HG03159 (cell line): ENCODE data around the gene ADCY7.
"Not testable (repeated sequence)": the region's sequence is repeated elsewhere in the genome, so short reads cannot be mapped to it uniquely, and the experiment has no call there.

Experiments used
- ATAC-seq: cut with Tn5 transposase; IDR thresholded peaks from one replicate; pipeline ENCODE4 v1.9.1; 2021; ENCODE audit warnings: mild to moderate bottlenecking, moderate library complexity; ENCODE audit not compliant: unreplicated experiment

ADCY7 gene

GRCh38 chr16:50266337-50267091, at the start of gene ADCY7:
ADCY7 (plus strand) TSS chr16:50266551; CDS start chr16:50288180, 21,629 bp downstream.
- ATAC-seq, result peak; percentile 87

- ATAC-seq, result no peak
Observed at GRCh38 chr16:50219402-50219975, 46.9 kb upstream of the ADCY7 start.

- no peak for ATAC-seq
Observed at GRCh38 chr16:50224286-50224685, 42.1 kb upstream of the ADCY7 start.

- ATAC-seq, result no peak
Observed at GRCh38 chr16:50227120-50227519, 39.2 kb upstream of the ADCY7 start.

GRCh38 chr16:50227665-50228064, 38.7 kb upstream of the ADCY7 start:
- no peak for ATAC-seq

- no peak for ATAC-seq
Observed at GRCh38 chr16:50228364-50228868, 37.9 kb upstream of the ADCY7 start.

- ATAC-seq, result no peak
Observed at GRCh38 chr16:50229149-50229726, 37.1 kb upstream of the ADCY7 start.

GRCh38 chr16:50234771-50235556, 31.4 kb upstream of the ADCY7 start:
- no peak for ATAC-seq

GRCh38 chr16:50235581-50235980, 30.8 kb upstream of the ADCY7 start:
- no peak for ATAC-seq

GRCh38 chr16:50238314-50238713, 28.0 kb upstream of the ADCY7 start:
- no peak for ATAC-seq

GRCh38 chr16:50238868-50239301, 27.5 kb upstream of the ADCY7 start:
- ATAC-seq, result no peak

GRCh38 chr16:50243024-50243423, 23.3 kb upstream of the ADCY7 start:
- ATAC-seq, result not testable (repeated sequence)

GRCh38 chr16:50244140-50244503, 22.2 kb upstream of the ADCY7 start:
- no peak for ATAC-seq

- no peak for ATAC-seq
Observed at GRCh38 chr16:50244504-50245416, 21.6 kb upstream of the ADCY7 start.

GRCh38 chr16:50245417-50246298, 20.7 kb upstream of the ADCY7 start:
- ATAC-seq, result peak; percentile 69

GRCh38 chr16:50246299-50247122, 19.8 kb upstream of the ADCY7 start:
- ATAC-seq, result peak; percentile 34

GRCh38 chr16:50247123-50247905, 19.0 kb upstream of the ADCY7 start:
- ATAC-seq, result no peak
